ENCODE data around the gene DGKG. TPM values are rescaled to one million over a fixed set of nuclear protein-coding genes. Genes with fewer than 3 reads are reported as not detected.

DGKG gene
- total and polyA plus RNA-seq, 2 of the 8 experiments (the other 6 are each of a cell fraction or from before 2014, with no cell fraction given): 0.30 to 0.48 TPM

DNA sequence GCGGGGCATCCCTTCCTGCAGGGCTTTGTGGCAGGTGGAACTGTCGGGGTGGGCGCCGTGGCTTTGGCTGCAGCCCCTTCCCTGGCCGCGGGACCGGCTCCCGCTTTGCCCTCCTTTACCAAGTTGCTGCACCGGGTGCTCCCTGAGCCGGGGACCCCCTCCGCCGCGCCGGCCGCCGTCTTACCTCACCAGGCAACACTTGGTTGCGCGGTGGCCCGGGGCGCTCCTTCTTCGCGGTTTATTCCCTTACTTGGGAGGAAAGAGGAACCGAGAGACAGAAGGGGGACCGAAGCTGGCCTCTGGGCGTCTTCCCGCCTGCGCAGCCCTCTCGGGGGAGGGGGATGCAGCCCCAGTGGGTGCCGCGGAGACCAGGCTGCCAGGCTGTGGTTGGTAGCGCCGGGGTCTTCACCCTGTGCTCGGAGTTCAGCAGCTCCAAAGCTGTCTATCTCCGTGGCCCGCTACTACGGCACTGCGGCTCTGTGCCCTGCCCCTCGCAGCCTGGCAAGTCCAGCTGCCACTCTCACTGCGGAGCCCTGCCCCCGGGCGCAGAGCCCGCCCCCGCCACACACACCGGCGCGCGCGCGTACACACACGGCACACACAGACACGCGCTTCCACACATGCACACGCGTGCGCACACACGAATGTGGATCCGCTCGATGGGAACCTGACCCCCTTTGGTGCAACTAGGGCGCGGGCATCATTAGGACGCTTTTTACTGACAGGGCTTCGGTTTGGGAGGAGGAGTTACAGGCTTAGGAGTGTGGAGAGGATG, at the start of gene DGKG (continued):
- TF ChIP-seq RAD21 (IDR thresholded peaks at IDR 0.05 in 1 of 2, conservative IDR thresholded peaks at IDR 0.05 in 1 of 2; ENCODE audit: low read depth in 2 of 2, low read length in 2 of 2) (no peak), EGR1 (IDR thresholded peaks at IDR 0.05; ENCODE audit: borderline replicate concordance, low read depth, low read length) (no peak)
